Measurements from ENCODE around the gene JPT2.

JPT2 gene

GRCh38 chr16:1749152-1750117 is 71.4 kb downstream of the JPT2 start:
- no peak overlapping the region for H3K4me3 ChIP-seq (ENCODE audit: low read depth, low read length)
